HG03575 (cell line): ENCODE results near the gene P2RY6.

Experiments
- ATAC-seq: cut with Tn5 transposase; IDR thresholded peaks from one replicate; pipeline ENCODE4 v1.9.1; 2021; ENCODE audit not compliant: unreplicated experiment, insufficient number of reproducible peaks, low FRiP score; ENCODE audit errors: extremely low read depth

Gene P2RY6

DNA sequence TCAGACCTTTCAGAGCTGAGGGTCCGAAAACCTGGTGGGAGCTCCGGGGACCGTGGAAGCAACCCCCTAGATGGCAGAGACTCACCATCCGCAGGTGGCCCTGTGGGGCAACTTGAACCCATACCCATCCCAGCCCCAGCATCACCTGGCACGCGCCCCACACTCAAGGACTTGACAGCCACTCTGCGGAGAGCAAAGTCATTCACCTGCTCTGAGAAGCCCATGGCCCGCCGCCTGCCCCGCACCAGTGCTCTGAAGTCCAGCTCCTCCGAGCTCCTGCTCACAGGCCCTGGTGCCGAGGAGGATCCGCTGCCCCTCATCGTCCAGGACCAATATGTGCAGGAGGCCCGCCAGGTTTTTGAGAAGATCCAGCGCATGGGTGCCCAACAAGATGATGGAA lies 37.9 kb downstream of the P2RY6 start:
- ATAC-seq, result no peak

DNA sequence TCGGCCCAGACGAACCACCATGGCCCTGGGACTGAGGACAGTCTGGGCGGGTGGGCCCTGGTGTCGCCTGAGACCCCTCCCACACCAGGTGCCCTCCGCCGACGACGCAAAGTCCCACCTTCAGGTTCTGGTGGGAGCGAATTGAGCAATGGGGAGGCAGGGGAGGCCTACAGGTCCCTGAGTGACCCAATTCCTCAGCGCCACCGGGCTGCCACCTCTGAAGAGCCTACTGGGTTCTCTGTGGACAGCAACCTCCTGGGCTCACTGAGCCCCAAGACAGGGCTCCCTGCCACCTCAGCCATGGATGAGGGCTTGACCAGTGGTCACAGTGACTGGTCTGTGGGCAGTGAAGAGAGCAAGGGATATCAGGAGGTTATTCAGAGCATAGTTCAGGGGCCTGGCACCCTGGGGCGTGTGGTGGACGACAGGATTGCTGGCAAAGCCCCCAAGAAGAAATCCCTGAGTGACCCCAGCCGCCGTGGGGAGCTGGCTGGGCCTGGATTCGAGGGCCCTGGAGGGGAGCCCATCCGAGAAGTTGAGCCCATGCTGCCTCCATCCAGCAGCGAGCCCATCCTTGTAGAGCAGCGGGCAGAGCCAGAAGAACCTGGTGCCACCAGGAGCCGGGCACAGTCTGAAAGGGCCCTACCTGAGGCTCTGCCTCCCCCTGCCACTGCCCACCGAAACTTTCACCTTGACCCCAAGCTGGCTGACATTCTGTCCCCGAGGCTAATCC lies 38.7 kb downstream of the P2RY6 start:
- ATAC-seq, result no peak

DNA sequence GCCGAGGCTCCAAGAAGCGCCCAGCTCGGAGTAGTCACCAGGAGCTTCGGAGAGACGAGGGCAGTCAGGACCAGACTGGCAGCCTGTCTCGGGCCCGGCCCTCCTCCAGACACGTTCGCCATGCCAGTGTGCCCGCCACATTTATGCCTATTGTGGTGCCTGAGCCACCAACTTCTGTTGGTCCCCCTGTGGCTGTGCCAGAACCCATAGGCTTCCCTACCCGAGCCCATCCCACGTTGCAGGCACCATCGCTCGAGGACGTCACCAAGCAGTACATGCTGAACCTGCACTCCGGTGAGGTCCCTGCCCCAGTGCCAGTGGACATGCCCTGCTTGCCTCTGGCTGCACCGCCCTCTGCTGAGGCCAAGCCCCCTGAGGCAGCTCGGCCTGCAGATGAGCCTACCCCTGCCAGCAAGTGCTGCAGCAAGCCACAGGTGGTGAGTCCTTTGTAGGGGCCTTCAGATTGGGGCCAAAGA lies 39.3 kb downstream of the P2RY6 start:
- no peak for ATAC-seq

DNA sequence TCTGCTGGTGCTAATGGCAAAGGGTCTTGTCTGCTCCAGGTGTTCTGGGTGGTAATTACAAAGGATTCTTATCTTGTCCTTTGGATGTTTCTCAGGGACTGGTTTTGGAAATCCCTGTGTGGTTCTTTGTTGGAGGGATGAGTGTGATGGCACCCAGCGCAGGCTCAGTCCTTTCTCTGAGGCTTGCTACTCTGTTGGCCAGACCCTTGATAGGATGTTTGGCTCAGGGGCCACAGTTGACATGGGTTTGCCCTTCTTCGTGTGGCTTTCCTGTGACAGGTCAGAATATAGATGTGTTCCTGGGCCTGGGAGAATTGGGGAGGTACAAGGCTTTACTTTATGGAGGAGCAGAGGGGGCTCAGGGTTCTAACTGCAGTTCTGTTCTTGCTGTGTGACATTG lies 39.9 kb downstream of the P2RY6 start:
- no peak for ATAC-seq

DNA sequence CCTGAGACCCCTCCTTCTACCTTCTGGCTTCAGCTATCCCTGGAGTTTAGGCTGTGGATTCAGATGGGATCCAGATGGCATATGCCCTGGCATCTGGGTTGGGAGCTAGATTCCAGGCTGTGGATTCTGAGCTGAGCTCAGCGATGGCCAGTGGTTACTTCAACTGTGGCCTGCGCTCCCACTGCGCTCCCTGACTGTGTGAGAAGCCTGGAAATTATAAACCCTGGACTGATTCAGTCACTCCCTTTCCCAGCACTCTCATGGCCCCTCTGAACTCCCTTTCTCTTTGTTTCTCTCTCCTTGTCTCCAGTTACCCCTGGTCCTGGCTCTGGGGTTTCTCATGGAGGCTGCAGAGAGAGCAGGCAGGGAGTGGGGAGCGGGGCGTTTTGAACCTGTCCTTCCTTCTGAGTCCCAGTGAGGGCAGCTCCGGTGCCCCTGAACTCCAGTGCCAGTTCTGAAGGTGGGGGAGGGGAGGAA lies 40.8 kb downstream of the P2RY6 start:
- ATAC-seq, result no peak

DNA sequence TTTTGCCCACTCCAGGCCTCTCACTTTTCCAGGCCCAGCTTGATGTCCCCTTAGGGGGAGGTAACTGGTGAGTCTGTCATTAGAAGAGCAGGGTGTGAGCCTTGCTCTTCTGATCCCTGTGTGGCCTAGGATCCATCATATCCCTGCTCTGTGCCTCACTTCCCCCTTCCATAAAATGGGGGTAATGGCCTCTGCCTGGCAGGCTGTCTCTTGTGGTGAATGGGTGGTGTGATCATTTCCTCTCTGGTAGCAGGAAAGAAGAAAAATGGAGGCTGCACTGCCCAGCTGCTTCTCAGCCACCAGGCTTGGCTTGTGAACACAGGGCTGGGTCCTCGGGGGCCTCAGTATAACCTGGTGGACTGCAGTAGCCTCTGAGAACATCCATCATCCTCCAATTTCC lies 41.5 kb downstream of the P2RY6 start:
- ATAC-seq, result no peak

DNA sequence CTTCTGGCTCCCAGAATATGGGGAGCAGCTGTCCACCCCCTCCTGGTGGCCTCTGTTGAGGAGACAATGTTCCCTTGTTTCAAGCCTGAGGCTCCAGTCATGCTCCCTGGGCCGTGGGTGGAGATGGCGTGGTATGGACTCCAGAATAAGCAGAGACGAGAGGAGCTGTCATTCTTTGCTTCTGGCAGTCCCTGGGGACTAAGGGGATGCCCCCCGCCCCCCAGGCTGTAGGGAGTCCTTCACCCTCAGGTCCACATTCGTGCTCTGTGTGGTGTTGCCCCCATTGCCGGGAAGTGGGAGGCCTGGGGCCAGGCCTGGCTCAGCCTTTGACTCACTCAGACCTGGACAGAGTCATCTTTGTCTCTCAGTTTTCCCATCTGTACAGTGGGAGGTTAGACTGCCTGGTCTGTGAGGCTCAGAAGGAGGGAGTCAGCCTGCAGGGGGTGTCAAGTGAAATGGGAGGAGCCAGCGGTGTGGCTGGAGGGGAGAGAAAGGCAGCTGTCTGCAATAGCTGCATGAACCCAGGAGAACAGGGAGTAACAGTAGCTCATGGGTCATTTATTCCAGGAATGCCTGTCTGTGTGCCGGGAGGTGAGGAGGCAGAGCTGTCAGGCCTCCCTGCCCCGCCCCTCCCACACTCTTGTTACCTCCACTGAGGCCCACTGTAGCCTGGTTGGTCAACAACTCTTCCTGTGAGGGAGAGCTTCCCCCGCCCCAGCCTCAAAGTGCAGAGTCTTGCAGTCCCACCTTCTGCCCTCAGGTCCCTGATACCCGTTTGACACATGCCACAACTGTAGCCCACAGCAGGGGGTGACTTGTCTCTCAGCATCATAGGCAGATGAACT lies 42.2 kb downstream of the P2RY6 start:
- no peak for ATAC-seq

DNA sequence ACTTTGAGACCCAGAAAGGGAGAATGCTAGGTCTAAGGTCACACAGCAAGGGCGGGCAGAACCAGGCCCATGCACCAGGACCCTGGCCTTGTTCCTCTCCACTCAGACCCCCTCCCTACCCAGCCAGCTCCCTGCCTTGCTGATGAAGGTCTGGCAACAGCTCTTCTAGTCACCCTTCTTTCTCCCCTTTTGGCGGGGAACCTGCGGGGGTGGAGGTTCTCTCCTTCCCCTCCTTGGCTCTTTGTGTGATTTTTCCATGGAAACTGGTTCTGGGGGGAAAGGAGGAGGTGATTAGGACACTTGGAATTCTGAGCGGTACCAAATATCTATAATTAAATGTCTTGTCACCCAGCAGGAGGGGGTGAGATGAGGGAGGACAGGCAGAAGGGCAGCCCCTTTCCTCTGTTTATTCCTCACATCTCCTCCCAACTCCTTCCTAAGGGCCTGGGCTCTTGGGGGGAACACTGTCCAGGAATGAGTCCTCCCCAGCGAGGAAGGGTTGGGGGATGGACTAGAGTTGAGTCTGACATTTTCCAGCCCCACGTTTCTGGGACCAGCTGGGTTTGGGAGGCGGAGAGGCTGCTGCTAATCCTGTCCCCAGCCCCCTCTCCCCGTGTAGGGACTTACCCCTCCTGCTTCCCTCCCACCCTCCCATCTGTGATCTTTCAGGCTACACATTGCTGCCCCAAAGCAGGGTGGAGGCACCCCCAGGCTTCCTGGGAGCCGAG lies 43.3 kb downstream of the P2RY6 start:
- no peak for ATAC-seq

DNA sequence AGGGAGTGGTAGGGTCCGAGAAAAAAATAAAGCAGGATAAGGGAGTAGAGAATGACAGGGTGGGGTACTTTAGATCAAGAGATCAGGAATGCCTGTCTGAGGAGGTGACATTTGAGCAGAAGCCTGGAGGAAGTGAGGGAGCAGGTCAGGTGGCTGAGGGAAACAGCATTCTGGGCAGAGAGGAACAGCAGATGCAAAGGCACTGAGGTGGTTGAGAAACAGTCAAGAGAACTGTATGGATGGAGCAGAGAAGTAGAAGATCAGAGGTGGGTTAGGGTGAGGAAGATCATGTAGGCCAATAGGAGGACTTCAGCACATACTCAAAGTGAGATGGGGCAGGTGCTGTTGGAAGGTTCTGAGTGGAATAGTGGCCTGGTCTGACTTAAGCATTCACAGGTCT lies 44.3 kb downstream of the P2RY6 start:
- no peak for ATAC-seq

DNA sequence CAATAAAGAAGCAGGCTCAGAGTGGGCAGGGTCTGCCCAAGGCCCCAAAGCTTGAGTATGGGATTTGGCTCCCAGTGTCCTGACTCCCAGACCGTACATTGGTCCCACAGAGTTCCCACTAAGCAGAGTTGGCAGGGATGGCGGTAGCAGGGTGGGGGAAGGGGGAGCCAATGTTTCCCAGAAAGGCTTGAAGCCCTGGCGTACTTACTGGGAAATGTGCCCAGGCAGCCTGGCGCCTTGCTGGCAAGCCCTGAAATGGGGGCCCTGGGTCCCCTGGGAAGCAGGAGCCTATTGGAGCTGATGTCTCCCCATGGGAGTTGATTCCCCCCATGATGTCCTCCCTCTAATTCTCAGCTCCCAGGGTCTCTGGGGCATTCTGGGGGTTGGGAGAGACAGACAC lies 45.2 kb downstream of the P2RY6 start:
- no peak for ATAC-seq

DNA sequence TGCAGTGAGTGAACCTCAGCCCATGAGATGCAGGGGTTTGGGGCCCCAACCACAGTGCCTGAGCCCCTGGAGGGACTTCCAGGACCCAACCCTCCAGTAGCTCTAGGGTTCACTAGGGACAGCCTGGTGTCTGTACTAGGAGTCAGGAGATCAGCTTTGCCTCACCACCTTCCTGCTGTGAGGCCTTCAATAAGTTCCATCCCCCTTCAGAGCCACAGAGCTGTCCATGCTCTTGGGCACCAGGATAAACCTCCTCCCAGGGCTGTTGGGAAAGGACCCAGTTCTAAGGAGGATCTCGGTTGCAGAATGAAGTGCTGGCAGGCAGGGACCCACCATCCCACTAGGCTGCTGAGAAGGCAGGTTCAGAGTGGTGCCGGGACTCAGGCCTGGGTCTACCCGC lies 45.7 kb downstream of the P2RY6 start:
- no peak for ATAC-seq

DNA sequence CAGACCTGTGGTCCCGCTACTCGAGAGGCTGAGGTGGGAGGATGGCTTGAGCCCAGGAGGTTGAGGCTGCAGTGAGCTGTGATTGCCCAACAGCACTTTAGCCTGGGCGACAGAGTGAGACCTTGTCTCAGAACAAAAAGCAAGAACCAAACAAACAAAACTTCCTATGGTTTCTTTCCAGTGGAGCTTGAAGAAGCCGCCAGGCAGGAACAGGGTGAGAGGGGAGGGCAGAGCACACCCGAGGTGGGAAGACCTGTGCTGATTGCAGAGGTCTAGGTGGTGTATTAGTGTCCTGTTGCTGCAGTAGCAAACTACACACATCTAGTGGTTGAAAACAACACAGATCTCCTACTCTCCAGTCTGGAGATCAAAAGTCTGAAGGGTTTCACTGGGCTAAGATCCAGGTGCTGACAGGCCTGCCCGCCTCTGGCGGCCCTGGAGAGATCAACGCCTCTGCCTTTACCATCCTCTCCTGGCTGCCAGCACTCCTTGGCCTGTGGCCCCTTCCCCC lies 46.4 kb downstream of the P2RY6 start:
- no peak for ATAC-seq

DNA sequence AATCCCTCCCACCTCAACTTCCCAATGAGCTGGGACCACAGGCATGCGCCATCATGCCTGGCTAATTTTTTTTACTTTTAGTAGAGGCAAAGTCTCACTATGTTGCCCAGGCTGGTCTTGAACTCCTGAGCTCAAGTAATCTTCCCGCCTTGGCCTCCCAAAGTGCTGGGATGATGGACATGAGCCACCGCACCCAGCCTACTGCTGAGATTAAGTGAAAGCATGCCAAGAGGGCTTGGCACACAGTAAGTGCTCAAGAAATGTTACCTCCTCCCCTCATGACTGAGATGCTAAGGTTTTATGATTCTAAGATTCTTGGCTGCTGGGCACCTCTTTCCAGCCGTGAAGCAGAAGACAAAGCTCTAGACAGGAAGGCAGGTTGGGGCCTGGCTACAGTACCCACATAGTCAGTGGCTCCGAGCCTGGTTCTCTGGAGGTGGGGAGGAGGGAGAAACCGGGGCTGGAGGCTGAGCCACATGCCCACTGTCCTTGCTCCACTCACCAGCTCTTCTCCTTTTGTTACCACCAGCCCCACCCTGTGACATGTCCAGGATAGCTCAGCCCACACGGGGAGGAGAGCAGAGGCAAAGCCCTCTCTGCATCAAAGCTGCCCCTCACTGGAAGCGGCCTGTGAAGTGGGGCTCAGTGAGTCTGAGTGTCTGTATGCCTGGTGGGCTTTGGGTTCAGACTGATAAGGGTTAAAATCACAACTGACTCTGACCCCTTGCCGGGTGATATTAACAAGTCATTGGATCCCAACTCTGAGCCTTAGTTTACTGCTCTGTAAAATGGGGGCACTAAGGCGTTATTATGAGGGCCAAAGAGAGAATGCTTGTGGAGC lies 48.8 kb downstream of the P2RY6 start:
- ATAC-seq, result no peak

DNA sequence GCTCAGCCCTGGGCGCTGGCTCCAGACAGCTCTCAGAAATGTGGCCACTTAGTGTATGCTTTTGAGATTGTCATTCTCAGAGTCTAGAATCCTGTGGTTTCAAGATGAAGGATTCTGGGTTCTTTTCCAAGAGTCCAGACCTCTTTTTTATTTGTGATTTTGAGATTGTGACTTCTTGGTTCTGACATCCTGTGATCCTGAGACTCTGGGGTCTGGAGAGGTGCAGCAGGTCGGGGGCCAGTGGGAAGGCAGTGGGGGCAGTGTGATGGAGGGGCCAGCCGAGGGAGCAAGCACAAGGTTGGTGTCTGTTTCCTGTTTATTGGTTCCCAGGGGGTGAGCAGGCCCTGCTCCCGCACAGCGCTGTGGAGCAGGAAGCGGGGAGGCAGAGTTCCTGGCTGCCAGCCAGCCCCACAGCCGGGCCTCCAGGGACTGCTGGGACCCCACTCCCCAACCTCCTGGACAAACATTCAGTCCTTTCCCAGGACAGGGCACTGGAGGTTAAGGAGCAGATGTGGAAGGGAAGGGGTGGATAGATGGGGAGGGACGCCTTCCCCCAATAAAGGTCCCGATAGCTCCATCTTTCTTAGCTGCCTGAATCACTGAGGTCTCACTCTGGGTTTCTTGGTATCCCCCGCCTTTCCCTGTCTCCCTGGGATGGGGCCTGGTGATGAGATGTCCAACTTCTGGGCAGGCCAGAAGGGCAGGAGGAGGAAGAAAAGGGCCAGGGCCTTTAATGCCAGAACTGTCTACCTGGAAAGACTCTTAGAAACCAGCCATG lies 49.7 kb downstream of the P2RY6 start:
- ATAC-seq, result no peak

DNA sequence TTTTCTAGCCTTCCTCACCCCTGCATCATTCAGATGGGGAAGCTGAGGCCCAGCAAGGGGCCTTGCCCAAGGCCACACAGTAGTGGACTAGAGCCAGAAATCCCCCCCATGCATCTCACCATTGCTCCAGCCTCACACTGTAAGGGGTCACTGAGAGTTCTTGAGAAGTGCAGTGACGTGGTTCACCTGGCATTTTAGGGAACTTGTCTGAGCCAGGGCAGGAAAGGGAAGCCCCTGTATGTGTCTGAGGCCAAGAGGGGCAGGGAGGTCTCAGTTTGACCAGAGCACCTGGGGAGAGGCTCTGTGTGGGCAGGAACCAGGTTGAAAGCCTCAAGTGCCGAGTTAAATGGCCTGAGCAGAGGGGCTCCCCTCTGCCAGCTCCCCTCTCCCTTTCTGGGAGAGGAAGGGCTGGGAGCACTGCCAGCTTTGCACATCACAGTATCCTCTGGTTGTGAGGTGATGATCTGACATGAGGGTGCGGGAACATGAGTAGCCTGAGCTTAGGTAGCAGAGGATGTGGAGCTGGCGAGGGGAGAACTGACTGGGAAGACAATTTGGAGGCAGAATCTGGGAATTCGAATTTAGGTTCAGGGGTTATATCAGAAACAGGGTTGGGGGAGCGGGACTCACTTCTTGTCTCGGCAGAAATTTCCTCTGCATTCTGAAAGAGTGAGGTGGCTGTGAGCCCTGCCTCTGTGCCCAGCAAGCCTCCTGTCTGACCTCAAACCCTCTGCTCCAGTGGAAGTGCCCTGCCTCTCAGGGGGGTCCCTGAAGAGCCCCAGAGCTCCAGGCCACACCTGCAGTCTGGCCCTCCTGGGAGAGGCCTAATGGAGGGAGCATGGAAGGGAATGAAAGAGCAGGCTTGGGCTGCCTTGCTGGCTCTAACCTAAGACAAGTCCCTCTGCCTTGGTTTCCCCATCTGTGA lies 50.5 kb downstream of the P2RY6 start:
- ATAC-seq, result no peak

DNA sequence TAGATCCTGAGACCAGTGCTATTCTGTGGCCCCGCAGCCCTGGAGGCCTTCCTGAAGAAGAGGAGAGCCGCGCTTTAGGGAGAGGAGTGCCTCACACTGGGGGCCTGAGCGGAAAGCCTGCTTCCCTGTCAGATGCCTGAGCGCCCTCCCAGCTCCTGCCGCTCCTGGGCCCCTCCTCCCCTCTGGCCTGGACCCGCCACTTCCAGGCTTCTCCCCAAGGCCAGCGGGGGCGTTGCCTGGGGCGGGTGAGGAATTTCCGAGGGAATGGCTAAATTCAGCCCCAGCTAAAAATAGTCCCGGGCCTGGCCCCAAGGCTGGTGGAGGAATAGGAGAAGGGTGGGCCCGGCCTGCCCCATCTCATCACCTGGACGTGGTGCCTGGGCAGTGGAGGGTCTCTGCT lies 51.3 kb downstream of the P2RY6 start:
- ATAC-seq, result no peak

DNA sequence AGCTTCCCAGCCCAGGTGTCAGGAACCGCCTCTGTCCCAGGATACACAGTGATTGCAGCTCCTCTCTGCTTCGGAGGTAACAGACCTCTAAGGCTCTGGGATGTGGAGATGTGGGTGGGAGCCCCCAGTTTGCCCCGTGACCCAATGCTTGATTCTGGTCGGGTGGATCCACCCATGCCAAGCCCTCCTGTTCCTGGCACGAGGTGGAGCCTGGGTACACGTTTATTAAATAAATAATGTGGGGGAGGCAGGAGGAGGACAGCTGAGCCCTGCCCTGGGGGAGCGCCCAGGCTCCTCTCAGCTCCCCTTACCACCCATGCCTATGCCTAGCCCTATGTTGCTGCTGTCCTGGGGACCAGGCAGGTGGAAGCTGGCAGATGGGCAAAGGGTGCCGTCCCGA lies 52.0 kb downstream of the P2RY6 start:
- no peak for ATAC-seq
